Epithelial cell of proximal tubule (primary cell): ENCODE data around the gene HINT3. TPM values are rescaled to one million over a fixed set of nuclear protein-coding genes. Genes with fewer than 3 reads are reported as not detected.

Experiments used
- DNase-seq: peaks from one replicate; pipeline ENCODE4 v3.0.0-alpha.2; 2011; ENCODE audit warnings: low read depth
- H3K4me3 ChIP-seq: 2 replicates; pipeline ENCODE4 v1.5.1; 2011; ENCODE audit warnings: low read depth, mild to moderate bottlenecking, low read length
- total RNA-seq: library from RNA; depleted of rRNA; stranded (reverse); fragments of >200 nt; gene quantifications from 2 replicates; pipeline ENCODE4 v1.2.3, GENCODE V29; 2015
- TF ChIP-seq, protein P1 (sequence below): conservative IDR thresholded peaks from 2 replicates; pipeline ENCODE4 v1.5.1; 2012; ENCODE audit warnings: low read depth, mild to moderate bottlenecking, low read length

HINT3 gene
- total RNA-seq, 1 donor from 2014 or later, result 12.8 TPM

DNA sequence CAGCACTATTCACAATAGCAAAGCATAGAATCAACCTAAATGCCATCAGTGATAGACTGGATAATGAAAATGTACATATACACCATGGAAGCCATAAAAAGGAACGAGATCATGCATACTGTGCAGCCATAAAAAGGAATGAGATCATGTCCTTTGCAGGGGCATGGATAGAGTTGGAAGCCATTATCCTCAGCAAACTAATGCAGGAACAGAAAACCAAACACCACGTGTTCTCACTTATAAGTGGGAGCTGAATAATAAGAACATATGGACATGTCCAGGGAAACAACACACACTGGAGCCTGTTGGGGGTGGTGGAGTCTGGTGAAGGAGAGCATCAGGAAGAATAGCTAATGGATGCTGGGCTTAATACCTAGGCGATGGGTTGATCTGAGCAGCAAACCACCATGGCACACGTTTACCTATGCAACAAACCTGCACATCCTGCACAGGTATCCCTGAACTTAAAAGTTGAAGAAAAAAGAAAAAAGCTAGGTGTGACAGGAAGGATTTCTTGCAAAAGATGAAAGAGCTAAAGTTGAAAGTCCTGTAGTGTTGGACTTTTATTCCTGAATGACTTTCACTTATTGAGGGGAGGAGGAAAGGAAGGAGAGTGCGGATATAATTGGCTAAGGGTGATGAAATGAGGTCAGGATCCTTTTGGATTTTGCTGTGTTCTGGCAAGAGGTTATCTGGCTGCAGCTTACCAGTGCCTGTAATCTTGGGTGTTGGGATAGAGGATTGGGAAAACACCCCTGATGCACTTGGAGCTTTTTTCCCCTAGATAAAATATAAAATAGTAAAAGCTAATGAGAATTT is 38.3 kb downstream of the HINT3 start:
- H3K4me3 ChIP-seq, result no peak overlapping the region
- TF ChIP-seq, protein P1, sequence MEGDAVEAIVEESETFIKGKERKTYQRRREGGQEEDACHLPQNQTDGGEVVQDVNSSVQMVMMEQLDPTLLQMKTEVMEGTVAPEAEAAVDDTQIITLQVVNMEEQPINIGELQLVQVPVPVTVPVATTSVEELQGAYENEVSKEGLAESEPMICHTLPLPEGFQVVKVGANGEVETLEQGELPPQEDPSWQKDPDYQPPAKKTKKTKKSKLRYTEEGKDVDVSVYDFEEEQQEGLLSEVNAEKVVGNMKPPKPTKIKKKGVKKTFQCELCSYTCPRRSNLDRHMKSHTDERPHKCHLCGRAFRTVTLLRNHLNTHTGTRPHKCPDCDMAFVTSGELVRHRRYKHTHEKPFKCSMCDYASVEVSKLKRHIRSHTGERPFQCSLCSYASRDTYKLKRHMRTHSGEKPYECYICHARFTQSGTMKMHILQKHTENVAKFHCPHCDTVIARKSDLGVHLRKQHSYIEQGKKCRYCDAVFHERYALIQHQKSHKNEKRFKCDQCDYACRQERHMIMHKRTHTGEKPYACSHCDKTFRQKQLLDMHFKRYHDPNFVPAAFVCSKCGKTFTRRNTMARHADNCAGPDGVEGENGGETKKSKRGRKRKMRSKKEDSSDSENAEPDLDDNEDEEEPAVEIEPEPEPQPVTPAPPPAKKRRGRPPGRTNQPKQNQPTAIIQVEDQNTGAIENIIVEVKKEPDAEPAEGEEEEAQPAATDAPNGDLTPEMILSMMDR, result no peak
- no peak for DNase-seq

DNA sequence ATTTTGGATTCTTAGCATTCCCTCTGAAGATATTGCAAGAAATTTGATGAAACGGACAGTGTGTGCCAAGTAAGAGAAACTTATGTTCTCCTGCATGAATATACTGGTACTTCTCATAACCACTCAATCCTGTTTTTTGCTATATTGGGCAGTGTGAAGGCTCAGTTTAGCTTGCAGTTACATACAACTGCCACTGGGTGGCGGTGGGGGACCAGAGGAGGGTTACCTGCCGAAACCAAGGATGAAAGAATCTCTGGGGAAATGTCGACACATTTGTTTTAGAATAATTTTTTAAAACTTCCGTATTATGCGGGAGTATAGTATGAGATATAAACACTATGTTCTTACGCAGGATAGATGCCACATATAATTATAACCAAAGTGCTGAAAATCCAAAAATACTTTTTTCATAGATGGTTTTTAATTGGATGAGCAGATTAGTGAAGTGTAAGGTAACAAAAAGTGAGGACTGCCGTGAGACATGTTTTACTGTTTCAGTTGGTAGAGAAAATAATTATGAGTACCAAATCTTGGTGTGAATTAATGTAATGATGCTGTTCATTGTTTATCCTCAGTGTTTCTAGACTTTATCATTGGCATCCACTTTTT is 39.5 kb downstream of the HINT3 start:
- TF ChIP-seq, protein P1, result peak; percentile 98
- no peak for DNase-seq
- H3K4me3 ChIP-seq, result no peak overlapping the region

DNA sequence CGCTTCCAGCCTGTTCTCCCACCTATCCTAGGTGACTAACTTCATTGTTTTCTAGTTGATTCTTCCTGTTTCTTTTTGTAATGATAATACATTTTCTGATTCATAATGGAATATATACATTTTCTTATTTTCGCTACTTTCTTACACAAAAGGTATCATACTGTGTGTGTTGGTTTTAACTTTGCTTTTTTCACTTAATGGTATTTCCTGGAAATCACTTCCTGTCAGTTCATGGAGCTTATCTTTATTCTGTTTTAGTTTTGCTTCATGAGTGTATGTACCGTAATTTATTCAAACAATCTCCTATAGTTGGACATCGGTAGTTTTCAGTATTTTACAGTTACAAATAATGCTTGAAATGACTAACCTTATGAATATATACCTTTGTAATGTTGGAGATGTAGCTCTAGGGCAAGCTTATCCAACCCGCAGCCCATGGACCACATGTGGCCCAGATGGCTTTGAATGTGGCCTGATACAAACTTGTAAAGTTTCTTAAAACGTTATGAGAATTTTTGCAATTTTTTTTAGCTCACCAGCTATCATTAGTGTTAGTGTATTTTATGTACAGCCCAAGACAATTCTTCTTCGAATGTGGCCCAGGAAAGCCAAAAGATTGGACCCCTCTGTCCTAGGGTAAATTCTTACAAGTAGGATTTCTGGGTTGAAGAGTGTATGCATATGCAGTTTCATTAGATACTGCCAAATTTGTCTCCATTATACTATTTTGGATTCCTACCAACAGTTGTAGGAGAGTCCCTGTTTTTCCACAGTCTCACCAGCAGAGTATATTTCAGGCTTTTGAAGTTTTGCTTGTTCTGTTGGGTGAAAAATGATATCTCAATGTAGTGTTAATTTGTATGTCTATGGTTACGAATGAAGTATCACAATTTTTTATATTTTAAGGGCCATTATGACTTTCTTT is 46.4 kb downstream of the HINT3 start:
- TF ChIP-seq, protein P1, result no peak

DNA sequence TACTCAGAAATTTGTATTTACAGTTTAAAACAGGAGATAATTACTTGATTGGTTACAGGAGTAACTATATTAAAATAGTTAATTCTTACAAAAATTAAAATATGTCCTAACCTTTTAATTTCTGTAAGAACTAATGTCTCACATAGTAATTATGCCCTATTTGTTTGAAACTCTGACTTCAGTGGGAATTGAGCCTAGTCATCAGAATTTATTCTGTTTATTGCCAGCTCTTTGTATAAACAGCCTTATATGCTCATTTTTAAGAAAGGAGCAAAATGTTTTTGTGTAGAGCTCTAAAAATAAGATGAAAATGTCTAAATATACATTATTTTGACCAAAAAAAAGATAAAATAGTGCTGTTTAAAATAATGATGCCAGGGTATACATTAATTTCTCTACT is 51.2 kb downstream of the HINT3 start:
- TF ChIP-seq, protein P1, result no peak

More for the DNA sequence above, 46.4 kb downstream of the HINT3 start:
- DNase-seq, result no peak
- H3K4me3 ChIP-seq, result no peak overlapping the region

DNA sequence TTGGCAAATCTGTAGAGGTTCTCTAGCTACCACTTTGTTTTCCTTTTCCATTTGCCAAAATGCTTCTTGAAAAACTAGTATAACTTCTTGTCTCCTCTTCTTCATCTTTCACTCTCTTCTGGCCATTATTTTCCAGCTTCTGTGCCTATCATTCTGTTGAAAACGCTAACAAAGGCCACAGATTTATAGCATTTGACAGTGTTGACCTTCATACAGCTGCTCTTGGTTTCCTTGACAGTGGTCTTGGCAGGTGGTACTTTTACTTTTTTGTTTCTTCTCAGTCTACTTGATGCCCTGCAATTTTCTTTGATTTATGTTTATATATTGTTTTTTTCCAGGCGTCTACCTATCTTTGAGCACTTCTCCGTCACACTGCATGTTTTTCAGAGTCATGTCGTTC is 53.5 kb downstream of the HINT3 start:
- TF ChIP-seq, protein P1, result no peak
- no peak for DNase-seq
- H3K4me3 ChIP-seq, result no peak overlapping the region

More for the DNA sequence above, 51.2 kb downstream of the HINT3 start:
- H3K4me3 ChIP-seq, result no peak overlapping the region
- no peak for DNase-seq

DNA sequence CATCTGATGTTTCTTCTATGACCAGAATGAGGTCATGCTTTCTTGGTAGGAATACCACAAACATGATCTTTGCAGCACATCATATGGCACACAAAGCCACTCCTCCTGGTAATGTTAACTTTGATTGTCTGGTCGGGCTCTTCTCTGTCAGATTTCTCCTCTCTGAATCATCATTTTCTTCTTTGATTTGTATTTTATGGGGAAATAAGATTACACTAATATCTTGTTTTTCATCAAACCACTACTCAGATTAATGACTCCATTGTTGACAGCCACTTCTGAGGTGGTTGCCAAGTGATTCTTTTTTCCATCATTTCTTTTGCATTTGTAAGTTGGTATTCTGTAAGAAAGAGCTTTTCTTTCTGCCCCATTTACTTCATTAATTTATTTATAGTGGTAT is 59.3 kb downstream of the HINT3 start:
- H3K4me3 ChIP-seq, result no peak overlapping the region
- TF ChIP-seq, protein P1, result no peak
- no peak for DNase-seq
